HG03457 (cell line): ENCODE measurements around the gene TMEM218.
"Not testable (repeated sequence)": the region's sequence is repeated elsewhere in the genome, so short reads cannot be mapped to it uniquely, and the experiment has no call there.

ENCODE experiments used
- ATAC-seq: cut with Tn5 transposase; IDR thresholded peaks from one replicate; pipeline ENCODE4 v1.9.1; 2021; ENCODE audit warnings: moderate number of reproducible peaks; ENCODE audit not compliant: unreplicated experiment

TMEM218 gene

DNA sequence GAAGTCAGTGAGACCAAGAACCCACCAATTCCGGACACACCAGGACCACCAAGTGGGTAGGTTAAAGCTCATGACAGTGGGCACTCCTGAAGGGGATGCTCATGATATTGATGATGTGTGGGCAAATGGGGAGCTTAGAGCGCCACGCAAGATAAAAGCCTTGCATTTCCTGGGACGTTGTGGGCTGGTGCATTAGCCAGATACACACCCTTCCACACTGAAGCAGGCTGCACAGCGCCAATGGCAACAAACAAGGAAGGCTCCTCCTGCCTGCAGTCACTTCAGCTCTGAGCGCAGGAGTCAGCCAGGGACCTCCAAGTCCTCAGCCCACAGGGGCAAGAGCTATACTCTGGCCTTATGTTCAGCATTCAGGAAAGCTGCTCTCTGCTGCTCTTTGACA, 20.6 kb downstream of the TMEM218 start:
- ATAC-seq: no peak

DNA sequence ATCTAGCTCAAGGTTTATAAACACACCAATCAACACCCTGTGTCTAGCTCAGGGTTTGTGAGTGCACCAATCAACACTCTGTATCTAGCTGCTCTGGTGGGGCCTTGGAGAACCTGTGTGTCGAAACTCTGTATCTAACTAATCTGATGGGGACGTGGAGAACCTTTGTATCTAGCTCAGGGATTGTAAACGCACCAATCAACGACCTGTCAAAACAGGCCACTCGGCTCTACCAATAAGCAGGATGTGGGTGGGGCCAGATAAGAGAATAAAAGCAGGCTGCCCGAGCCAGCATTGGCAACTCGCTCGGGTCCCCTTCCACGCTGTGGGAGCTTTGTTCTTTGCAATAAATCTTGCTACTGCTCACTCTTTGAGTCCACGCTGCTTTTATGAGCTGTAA, 21.3 kb downstream of the TMEM218 start:
- ATAC-seq: not testable (repeated sequence)

DNA sequence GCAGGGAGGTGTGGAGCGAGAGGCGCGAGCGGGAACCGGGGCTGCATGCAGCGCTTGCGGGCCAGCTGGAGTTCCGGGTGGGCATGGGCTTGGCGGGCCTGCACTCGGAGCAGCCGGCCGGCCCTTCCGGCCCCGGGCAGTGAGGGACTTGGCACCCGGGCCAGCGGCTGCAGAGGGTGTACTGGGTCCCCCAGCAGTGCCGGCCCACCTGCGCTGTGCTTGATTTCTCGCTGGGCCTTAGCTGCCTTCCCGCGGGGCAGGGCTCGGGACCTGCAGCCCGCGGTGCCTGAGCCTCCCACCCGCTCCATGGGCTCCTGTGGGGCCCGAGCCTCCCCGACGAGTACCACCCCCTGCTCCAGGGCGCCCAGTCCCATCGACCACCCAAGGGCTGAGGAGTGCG, 21.9 kb downstream of the TMEM218 start:
- not testable (repeated sequence) for ATAC-seq

DNA sequence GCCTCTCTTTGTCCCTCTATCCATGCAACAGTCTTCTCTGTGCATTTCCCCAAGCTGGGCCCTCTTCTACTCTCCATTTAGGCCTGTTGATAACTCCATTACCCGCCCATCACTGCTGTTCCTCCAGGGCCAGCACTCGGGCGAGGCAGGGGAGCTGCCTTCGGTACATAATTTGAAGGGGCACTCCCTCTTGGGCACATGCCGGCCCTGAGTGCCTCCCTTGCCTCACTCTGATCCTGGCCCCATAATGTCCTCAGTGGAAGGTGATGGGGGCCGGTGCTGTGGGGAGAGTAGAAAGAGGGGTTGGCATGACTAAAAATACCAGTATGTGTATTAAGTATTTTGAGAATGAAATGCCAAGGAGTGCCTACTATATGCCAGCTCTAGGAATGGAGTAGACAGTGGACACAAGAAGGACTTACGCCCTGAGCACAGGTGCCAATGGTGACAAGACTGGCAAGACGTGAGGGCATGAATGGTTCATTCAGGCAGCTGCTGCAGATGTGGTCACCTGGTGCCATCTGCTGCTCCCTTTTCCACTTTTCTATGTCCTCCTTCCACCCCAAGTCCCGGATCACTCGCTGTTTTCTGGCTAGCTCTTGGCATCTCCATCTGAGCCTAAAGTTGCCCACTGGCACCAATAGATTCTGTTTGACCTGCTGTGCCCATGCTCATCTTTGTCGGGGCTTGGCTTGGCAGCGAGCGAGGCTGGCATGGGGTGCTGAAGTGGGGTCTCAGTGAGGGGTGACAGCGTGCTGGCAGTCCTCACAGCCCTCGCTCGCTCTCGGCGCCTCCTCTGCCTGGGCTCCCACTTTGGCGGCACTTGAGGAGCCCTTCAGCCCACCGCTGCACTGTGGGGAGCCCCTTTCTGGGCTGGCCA, 22.6 kb downstream of the TMEM218 start:
- ATAC-seq: no peak

DNA sequence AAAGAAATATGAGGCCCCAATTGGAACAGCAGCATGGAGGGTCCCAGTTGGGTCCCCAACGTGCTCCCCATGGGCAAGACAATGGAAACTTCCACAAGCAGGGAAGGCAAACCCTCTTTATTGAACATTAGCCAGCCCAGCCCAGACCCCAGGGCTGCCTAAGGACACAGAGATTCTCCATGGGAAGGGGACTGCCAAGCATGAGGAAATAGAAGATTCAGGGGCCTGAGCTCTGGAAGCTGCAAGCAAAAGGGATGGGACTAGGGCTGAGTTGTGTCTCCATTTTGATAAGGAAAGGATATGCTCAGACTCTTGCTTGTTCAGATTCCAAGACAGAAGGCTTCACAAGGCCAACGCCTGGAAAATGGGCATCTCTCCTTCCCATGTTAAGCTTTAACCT, 23.3 kb downstream of the TMEM218 start:
- ATAC-seq: no peak

DNA sequence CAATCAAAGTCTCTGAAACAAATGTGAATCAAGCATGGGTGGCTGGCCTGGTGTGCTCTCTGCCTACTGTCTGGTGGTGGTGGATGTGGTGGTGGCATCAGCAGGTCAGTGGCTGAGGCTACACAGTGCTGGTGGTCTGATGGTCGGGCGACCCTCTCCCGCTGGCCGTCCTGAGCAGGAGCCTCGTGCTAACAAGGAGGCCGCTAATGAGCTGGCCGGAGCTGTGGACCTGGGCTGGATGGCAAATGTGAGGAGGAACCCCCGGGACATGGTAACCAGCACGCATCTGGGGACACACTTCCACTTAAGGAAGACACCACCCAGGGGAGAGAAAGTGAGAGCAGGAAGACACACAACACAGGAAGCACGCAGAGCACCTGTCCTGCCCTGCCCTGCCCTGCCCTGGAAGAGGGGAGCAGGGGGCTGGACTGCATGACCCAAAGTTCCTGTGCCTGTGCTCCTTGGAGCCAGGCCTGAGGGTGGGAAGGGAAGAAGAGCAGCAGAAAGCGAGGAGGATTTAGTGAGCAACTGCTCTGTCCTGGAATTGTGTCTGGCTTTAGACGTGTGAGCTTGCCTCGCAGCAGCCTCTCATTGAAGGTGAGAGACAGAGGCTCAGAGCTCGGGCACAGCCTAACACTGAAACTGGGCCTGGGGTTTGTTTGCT, 24.7 kb downstream of the TMEM218 start:
- no peak for ATAC-seq

DNA sequence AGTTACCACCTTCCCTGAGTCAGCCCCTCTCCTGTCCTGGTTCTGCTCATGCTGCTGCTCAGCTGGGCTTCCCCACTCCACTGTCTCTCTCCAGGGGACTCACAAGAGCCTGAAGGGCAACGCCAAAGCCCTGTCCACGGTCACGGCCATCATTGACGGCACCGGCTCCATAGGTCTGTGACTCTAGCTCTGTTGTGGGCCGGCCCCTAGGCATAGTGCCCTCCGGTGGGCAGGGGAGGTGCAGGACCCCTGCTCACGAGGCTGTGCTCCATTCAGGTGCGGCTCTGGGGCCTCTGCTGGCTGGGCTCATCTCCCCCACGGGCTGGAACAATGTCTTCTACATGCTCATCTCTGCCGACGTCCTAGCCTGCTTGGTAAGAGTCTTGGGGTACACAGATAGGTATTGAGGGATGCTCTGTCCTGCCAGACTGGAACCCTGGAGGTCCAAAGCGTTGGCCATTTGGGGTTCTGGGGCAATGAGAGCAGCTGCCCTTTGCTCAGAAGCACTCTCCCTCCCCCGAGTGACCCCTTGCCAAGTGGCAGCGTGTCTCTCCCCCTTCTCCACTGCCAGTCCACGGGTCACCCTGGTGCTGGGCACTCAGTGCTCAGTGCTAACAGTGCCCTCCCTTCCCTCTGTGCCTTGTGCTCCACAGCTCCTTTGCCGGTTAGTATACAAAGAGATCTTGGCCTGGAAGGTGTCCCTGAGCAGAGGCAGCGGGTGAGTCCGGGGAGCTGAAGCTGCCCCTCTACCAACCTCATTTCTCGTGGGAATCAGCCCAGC, 25.9 kb downstream of the TMEM218 start:
- ATAC-seq: no peak

DNA sequence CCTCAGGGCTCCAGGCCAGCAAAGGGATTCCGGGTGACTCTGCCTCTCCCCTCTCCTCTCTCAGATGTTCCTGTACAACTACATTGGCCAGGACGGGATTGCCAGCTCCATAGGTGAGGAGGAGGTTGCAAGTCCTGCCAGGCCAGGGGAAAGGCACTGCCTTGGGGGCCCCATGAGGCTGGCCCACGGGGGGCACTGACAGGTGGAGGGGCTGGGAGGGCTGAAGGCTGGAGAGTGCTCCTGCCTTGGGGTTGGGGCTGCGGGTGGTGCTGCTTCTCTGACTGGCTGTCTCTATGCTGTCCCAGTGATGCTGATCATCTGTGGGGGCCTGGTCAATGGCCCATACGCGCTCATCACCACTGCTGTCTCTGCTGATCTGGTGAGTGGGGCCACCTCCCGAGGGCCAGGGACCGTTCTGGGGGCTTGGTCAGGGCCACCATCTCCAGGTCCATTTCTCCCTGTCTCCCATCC, 26.6 kb downstream of the TMEM218 start:
- no peak for ATAC-seq

DNA sequence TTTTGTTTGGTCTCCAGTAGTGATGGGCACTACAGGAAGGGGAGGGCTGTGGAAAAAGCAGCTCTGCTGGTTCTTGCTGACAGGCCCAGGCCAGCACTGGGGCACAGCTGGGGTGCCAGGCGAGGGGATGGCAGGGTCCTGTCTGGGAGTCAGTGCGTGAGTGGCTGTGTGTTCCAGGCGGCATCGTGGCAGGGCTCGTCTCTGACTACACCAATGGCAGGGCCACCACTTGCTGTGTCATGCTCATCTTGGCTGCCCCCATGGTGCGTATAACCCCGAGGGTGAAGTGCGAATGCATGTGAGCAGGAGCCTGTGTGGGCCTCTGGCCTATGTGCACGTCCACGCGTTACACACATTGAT, 27.4 kb downstream of the TMEM218 start:
- ATAC-seq: no peak

DNA sequence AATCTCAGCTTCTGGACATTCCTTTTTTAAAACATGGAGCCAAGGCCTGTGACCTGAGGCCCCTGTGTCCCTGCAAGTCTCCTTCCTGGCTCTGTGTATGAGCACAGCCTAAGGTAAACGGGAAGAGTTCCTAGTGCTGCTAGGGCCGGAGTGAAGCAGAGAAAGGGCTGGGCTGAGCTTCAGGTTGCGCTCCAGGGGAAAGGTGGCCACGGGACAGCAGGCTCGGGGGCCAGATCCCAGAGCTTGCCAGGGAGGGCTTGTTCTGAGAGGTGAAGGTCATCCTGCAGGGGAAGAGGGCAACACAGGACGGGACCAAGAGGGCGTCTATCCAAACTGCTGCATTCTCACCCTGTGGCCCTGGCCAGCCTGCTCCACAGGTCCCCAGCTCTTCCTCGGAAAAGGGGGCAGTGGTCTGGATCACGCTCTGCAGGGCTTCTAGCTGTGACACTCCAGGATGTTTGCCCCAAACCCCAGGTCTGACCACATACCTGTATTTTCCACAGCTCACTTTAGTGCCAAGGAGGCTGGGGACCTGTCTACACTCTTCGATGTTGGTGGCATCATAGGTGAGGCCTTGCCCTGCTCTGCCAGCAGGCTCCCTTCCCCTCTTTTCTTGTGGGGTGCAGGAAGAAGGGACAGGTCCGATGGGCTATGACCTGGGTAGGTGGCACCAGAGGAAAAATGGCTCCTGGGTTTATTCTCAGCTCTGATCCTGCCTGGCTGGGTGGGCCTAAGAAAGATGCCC, 27.9 kb downstream of the TMEM218 start:
- no peak for ATAC-seq

DNA sequence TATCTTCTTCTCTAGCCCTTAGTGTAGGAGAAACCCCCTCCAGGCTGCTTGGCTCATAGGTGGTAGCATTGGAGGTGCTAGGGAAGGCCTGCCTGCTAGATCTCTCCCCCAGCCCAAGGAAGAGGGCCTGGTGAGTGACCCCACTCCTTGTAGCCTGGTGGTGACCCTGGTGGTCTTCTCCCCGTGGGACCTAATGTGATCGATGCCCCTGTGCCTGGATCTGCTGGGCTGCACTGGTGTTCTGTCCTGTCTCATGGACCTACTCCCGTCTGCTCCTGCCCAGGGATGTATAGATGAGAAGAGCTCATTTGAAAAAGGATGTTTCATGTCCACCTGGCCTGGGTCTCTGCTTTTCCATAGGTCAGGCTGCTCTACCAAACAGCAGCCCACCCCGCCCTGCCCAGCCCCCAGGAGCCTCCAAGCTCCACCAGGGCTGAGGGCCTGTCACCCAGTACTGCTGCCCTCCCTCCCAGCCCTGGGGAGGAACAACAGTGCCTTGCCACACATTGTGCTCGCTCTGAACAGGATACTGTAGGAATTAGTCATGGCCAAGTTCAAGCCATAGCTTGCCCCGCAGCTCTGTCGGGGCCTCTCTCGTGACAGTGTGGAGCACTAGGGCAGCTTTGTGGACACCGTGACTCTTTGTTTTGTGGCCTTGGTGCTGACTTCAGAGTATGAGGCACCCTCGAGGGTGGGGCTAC, 28.7 kb downstream of the TMEM218 start:
- no peak for ATAC-seq

DNA sequence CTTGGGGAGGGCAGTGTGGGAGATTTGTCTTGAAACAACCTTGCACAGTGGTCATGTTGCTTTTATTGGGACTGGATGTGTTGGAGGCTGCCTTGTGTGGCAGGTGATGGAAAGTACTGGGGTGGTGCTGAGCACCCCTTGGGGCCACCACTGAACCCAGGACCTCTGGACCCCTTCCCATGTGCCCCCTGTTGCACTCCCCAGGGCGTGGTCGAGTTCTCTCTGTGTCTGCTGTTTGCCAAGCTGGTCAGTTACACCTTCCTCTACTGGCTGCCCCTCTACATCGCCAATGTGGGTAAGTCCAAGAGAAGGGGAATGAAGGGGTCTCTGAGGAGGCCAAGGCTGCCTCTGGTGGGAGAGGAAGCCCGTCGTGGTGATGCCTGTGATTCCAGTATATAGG, 29.4 kb downstream of the TMEM218 start:
- no peak for ATAC-seq

DNA sequence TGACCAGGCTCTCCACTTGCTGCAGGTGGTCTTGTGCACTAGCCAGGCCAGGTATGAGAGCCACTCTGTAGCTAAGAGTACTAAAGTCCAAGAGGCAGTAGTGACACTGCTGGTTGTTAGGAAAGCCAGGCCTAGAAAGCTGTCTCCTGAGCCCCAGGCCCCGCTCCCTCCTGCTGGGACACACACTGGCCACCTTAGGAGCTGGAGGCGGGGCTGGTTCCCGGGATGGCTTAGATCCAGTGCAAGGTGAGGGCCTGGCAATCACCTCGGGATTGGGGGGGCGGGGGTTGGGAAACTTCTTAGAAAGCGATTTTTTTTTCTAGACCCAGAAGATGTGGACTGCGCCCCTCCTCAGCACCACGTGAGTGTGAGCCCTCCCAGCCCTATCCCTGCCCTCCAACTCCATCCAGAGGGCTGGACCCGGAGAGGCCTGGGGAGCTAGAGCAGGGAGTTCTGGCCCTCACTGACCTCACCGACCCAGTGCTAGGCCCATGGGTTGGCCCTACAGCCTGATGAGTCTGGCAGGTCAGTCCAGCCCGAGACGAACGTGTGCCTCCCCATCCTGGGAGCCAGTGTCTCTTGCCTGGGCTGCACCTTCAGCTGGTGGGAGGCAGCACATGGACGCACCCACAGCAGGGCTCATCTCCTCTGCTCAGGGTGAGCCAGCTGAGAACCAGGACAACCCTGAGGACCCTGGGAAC, 30.2 kb downstream of the TMEM218 start:
- ATAC-seq: no peak

DNA sequence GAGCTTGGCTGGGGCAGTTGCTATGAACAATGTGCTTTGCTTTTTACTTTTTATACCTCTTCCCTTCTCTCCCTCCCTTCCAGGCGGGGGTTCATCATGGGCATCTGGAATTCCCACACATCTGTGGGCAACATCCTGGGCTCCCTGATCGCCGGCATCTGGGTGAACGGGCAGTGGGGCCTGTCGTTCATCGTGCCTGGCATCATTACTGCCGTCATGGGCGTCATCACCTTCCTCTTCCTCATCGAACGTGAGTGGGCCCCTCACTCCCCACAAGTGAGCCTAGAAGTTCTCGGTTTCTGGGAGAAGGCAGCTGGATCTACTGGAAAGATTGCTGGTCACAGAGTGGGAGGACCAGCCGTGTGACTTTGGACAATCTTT, 30.9 kb downstream of the TMEM218 start:
- no peak for ATAC-seq

DNA sequence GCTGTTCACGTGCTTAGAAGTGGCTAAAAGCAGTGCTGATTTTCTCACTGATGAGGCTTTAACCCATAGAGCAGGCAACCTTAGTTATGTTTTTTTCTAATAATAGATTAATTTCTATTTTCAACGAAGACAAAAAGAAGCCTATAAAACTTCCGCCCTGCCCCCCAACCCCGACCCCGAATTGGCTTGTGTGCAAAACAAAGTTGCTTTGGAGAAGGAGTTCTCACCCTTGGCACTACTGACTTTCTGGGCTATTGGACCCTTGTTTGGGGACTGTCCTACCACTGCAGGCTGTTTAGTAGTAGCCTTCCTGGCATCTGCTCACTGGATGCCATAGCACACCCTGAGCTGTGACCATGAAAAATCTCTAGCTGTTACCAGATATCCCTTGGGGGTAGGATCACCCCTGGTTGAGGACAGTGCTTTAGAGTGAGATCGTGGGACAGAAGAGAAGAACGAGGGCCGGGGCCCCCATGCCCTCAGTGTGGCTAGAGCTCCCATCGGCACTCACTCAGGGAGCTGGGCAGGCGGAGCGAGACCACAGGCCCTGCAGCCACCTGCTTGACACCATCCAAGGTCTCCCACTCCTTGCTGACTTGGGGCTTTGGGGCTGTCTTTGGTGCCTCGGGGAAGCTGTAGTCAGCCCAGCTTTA, 31.4 kb downstream of the TMEM218 start:
- ATAC-seq: no peak

DNA sequence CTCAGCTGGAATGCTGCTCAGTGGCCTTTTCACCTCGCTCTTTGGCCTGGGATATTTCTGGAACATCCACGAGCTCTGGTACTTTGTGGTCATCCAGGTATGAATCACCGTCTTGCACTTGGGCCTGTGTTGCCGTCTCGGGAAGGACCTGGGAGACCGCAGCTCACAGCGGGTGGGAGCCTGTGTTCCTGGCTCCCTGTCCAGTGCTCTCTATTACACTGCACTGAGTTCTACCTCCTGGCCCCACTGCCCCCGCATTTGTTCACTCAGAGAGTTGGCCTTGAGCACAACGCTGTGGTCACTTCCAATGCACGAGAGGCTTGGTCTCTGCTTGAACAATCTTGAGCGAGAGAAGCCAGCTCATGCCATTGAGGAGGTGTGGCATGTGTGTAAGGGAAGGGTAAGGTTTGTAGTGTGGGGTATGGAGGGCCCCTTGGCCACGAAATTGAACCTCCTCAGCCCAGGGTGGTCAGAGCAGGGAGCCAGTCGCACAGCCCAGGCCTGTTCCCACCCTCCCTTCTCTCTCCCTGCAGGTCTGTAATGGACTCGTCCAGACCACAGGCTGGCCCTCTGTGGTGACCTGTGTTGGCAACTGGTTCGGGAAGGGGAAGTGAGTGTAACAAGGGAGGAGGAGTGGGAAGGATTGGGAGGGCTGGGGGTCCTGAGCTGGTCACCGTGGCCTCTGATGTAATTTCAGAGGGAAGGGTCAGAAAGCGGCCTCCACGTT, 32.1 kb downstream of the TMEM218 start:
- no peak for ATAC-seq

DNA sequence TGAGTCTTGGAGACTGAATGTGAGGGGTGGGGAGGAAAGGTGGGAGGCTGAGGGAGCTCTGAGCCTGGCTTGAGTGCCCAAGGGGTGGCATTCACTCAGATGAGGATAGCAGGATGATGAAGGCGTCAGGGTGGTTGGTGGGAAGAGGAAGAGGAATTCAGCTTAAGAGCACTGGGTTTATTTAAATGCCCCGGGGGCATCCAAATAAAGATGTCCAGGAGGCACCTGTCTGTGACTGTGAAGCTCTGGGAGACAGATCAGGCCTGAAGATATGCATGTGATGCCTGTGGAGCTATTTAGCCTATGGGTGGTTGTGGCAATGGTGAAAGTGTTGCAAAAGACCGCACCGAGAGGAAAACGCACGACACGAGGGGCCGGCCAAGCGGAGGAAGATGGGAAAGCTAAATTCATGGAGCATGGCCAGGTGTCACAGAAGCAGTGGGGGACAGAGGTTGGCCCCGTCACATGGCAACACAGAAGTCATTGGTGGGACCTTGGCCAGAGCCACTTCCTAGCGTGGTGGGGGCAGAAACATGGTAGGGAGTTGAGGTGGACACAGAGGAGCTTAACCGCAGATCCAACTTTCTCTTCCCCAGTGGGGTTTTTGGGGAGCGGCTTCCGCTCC, 32.8 kb downstream of the TMEM218 start:
- ATAC-seq: no peak

DNA sequence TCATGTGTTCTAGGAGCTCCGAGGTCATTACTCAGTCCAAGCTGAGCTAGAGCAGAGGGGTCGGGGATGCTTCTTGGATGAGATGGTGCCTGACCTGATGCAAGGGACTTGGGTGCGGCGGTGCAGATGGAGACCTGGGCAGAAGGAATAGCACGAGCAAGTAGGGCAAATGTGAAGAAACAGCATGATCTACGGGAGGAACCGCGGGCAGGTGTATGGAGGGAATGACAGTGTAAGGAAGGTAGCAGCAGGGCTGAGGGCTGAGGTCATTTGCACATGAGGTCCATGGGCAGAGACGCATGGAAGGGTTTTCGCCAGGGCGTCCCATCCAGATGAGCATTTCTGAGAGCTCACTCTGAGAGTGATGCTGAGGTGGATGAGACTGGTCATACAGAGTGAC, 33.4 kb downstream of the TMEM218 start:
- no peak for ATAC-seq
